Gastrocnemius medialis (tissue), 4 donors: ENCODE data around the gene SERAC1. TPM values are rescaled to one million over a fixed set of nuclear protein-coding genes. Genes with fewer than 3 reads are reported as not detected.

Source experiments
- ATAC-seq, 2 donors: fragments of 150-250 bp; one replicate each; pipeline ENCODE4 v1.9.1; 2016
- DNase-seq, 2 donors: peaks; one replicate each; pipeline ENCODE4 v3.0.0-alpha.2; 2019
- H3K27ac ChIP-seq, 4 donors: fragments of 200-600 bp; sonication (generic); 1 replicate in 1 of 4; 2 replicates in 3 of 4; pipeline ENCODE4 v1.5.1; 2016 to 2018; ENCODE audit warnings: mild to moderate bottlenecking in 2 of 4, moderate library complexity in 1 of 4
- H3K27me3 ChIP-seq, 3 donors: fragments of 200-600 bp; sonication (generic) in 2 of 3; 1 replicate in 1 of 3; 2 replicates in 2 of 3; pipeline versions ENCODE4 v1.5.1 to v1.6.0; 2016 to 2019; ENCODE audit warnings: mild to moderate bottlenecking in 1 of 3, moderate library complexity in 1 of 3
- H3K36me3 ChIP-seq, 2 donors: fragments of 200-600 bp; sonication (generic) in 1 of 2; one replicate each; pipeline ENCODE4 v1.5.1; 2017 to 2018
- H3K4me1 ChIP-seq, 2 donors: fragments of 200-600 bp; sonication (generic) in 1 of 2; one replicate each; pipeline ENCODE4 v1.5.1; 2016 to 2017; ENCODE audit warnings: mild to moderate bottlenecking in 2 of 2
- H3K4me3 ChIP-seq, 4 donors: fragments of 200-600 bp; sonication (generic) in 3 of 4; 1 replicate in 1 of 4; 2 replicates in 3 of 4; pipeline ENCODE4 v1.5.1; 2016 to 2019; ENCODE audit warnings: mild to moderate bottlenecking in 2 of 4
- H3K9me3 ChIP-seq, 3 donors: fragments of 200-600 bp; sonication (generic) in 2 of 3; 1 replicate in 1 of 3; 2 replicates in 2 of 3; pipeline ENCODE4 v1.5.1; 2016 to 2019
- CTCF ChIP-seq, 5 experiments: fragments of 450-650 bp in 3 of 5; fragments of 200-600 bp in 2 of 5; sonication (generic) in 2 of 5; IDR thresholded peaks in 4 of 5; conservative IDR thresholded peaks in 1 of 5; 1 replicate in 4 of 5; 2 replicates in 1 of 5; pipeline ENCODE4 v1.5.1; 2016 to 2019; ENCODE audit warnings: antibody characterized with exemption in 5 of 5, mild to moderate bottlenecking in 3 of 5, moderate library complexity in 3 of 5
- POLR2A ChIP-seq, 2 donors: fragments of 450-650 bp; IDR thresholded peaks; one replicate each; pipeline ENCODE4 v1.6.1; 2017; ENCODE audit warnings: antibody characterized with exemption in 2 of 2, mild to moderate bottlenecking in 2 of 2, moderate library complexity in 2 of 2
- in situ Hi-C, 4 donors: fragments of 200-750 bp; cut with MboI; loops; one replicate each; pipeline versions ENCODE4 v1.15.0 to v1.8.0; 2017; ENCODE audit warnings: low sequenced_read_pairs in 4 of 4
- intact Hi-C: fragments of 100-400 bp; cut with DNase I; formaldehyde crosslinking; loops from one replicate; pipeline ENCODE4 v1.15.1; 2023; ENCODE audit warnings: low total_unique reads
- total RNA-seq, 4 donors: library from RNA; depleted of rRNA; stranded (reverse); fragments of >200 nt; gene quantifications; one replicate each; pipeline versions ENCODE4 v1.1.0 to v1.2.3, GENCODE V29; 2016

The SERAC1 gene
- total RNA-seq, 4 donors from 2014 or later: 8.1 to 15.5 (median 11.5) TPM

- TF ChIP-seq CTCF (IDR thresholded peaks at IDR 0.05 in 4 of 5, conservative IDR thresholded peaks at IDR 0.05 in 1 of 5): no peak
- no peak for TF ChIP-seq POLR2A (IDR thresholded peaks at IDR 0.05)
- Histone ChIP-seq H3K27ac (no peak overlapping the region), H3K27me3 (no peaks in the 10 kb centered on the region), H3K36me3 (peaks cover 0 to 13% of the 10 kb centered on the region in 2 donors), H3K4me1 (peaks cover 0 to 5% of the 10 kb centered on the region in 2 donors), H3K4me3 (no peak overlapping the region), H3K9me3 (no peaks in the 10 kb centered on the region)
- ATAC-seq (no peak), DNase-seq (no peak)
- in situ Hi-C loops: loop anchor here in 1 of 4 donors (10.0 kb wide), 1 partner anchor 83 kb away; the partner anchor contains the start of gene SYNJ2
- intact Hi-C loops: no loop called here
Observed at GRCh38 chr6:158067436-158068015, 100.5 kb downstream of the SERAC1 start.

GRCh38 chr6:158066136-158066781, 101.8 kb downstream of the SERAC1 start:
- H3K27me3 ChIP-seq: no peaks in the 10 kb centered on the region
- no peak overlapping the region for H3K27ac ChIP-seq
- no peaks in the 10 kb centered on the region for H3K9me3 ChIP-seq
- no peak overlapping the region for H3K4me3 ChIP-seq
- in situ Hi-C loops (loop anchor here in 1 of 4 donors (10.0 kb wide), 1 partner anchor 81 kb away; the partner anchor contains the start of gene SYNJ2), intact Hi-C loops (no loop called here)
- H3K4me1 ChIP-seq: peaks cover under 1 to 2% of the 10 kb centered on the region in 2 donors
- no peak for ATAC-seq
- DNase-seq: no peak
- TF ChIP-seq POLR2A (IDR thresholded peaks at IDR 0.05) (no peak), CTCF (IDR thresholded peaks at IDR 0.05 in 4 of 5, conservative IDR thresholded peaks at IDR 0.05 in 1 of 5) (no peak)
- H3K36me3 ChIP-seq: peaks cover 0 to 7% of the 10 kb centered on the region in 2 donors

- H3K36me3 ChIP-seq: no peaks in the 10 kb centered on the region
- no peaks in the 10 kb centered on the region for H3K9me3 ChIP-seq
- ATAC-seq (no peak), DNase-seq (no peak)
- no peak overlapping the region for H3K27ac ChIP-seq
- in situ Hi-C loops (loop anchor here in 1 of 4 donors (10.0 kb wide), 1 partner anchor 80 kb away; the partner anchor contains the start of gene SYNJ2), intact Hi-C loops (no loop called here)
- peaks cover 13 to 15% of the 10 kb centered on the region in 2 donors for H3K4me1 ChIP-seq
- TF ChIP-seq CTCF (IDR thresholded peaks at IDR 0.05 in 4 of 5, conservative IDR thresholded peaks at IDR 0.05 in 1 of 5) (no peak), POLR2A (IDR thresholded peaks at IDR 0.05) (no peak)
- no peak overlapping the region for H3K4me3 ChIP-seq
- H3K27me3 ChIP-seq: no peaks in the 10 kb centered on the region
Observed at GRCh38 chr6:158064725-158065251, 103.3 kb downstream of the SERAC1 start.

GRCh38 chr6:158063736-158064135, 104.3 kb downstream of the SERAC1 start:
- intact Hi-C loops (no loop called here), in situ Hi-C loops (loop anchor here in 1 of 4 donors (10.0 kb wide), 1 partner anchor 79 kb away; the partner anchor contains the start of gene SYNJ2)
- no peak overlapping the region for H3K27ac ChIP-seq
- no peaks in the 10 kb centered on the region for H3K27me3 ChIP-seq
- peaks cover 13 to 16% of the 10 kb centered on the region in 2 donors for H3K4me1 ChIP-seq
- no peak overlapping the region for H3K4me3 ChIP-seq
- no peak for ATAC-seq
- no peaks in the 10 kb centered on the region for H3K9me3 ChIP-seq
- no peak for DNase-seq
- H3K36me3 ChIP-seq: no peaks in the 10 kb centered on the region
- TF ChIP-seq CTCF (IDR thresholded peaks at IDR 0.05 in 4 of 5, conservative IDR thresholded peaks at IDR 0.05 in 1 of 5) (no peak), POLR2A (IDR thresholded peaks at IDR 0.05) (no peak)
